Measurements from ENCODE around the gene PTAFR. TPM values are rescaled to one million over a fixed set of nuclear protein-coding genes. Genes with fewer than 3 reads are reported as not detected.

The PTAFR gene
- total RNA-seq, 1 donor from 2014 or later = 0.19 TPM

GRCh38 chr1:28162151-28162550 is 14.3 kb downstream of the PTAFR start:
- DNase-seq (ENCODE audit: low spot score, unreplicated experiment) = no peak
- Mint-ChIP-seq H3K27ac (no peak overlapping the region), H3K9me3 (ENCODE audit: low read depth) (peaks cover 4% of the 10 kb centered on the region), H3K4me1 (ENCODE audit: low read depth) (peaks cover 6% of the 10 kb centered on the region), H3K4me3 (ENCODE audit: low read depth) (no peak overlapping the region), H3K27me3 (no peaks in the 10 kb centered on the region), H3K36me3 (ENCODE audit: insufficient read depth) (no peaks in the 10 kb centered on the region)
- TF ChIP-seq, protein P1, sequence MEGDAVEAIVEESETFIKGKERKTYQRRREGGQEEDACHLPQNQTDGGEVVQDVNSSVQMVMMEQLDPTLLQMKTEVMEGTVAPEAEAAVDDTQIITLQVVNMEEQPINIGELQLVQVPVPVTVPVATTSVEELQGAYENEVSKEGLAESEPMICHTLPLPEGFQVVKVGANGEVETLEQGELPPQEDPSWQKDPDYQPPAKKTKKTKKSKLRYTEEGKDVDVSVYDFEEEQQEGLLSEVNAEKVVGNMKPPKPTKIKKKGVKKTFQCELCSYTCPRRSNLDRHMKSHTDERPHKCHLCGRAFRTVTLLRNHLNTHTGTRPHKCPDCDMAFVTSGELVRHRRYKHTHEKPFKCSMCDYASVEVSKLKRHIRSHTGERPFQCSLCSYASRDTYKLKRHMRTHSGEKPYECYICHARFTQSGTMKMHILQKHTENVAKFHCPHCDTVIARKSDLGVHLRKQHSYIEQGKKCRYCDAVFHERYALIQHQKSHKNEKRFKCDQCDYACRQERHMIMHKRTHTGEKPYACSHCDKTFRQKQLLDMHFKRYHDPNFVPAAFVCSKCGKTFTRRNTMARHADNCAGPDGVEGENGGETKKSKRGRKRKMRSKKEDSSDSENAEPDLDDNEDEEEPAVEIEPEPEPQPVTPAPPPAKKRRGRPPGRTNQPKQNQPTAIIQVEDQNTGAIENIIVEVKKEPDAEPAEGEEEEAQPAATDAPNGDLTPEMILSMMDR (IDR thresholded peaks at IDR 0.05; ENCODE audit: unreplicated experiment) = no peak

GRCh38 chr1:28161751-28162150 is 14.7 kb downstream of the PTAFR start:
- peaks cover 4% of the 10 kb centered on the region for H3K9me3 Mint-ChIP-seq (ENCODE audit: low read depth)
- H3K36me3 Mint-ChIP-seq (ENCODE audit: insufficient read depth) = no peaks in the 10 kb centered on the region
- H3K27ac Mint-ChIP-seq = peak overlapping the region; percentile 4
- no peaks in the 10 kb centered on the region for H3K27me3 Mint-ChIP-seq
- peaks cover 6% of the 10 kb centered on the region for H3K4me1 Mint-ChIP-seq (ENCODE audit: low read depth)
- DNase-seq (ENCODE audit: low spot score, unreplicated experiment) = no peak
- H3K4me3 Mint-ChIP-seq (ENCODE audit: low read depth) = no peak overlapping the region
- TF ChIP-seq, protein P1 (IDR thresholded peaks at IDR 0.05; ENCODE audit: unreplicated experiment) = no peak

DNA sequence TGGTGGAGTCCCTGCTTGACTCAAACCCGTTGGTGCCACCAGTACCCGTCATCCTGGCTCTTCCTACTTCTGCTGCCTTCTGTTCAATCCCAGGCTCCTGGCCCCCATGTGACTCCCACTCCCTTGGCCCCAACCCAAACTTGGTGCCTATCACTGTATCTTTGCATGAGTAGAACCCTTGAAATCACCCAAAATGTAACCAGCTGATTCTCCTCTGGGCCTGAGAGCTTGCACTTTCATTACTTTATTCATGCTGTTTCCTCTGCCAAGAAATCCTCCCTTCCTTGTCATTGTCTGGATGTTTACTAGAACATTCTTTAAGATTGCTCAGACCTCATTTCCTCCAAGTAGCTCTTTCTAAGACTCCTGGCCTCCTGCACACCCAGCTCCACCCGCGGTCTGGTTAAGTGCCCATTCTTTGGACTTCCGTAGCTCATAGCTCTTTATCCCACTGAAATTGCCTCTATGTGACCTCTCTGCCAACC is 15.7 kb downstream of the PTAFR start:
- H3K27ac Mint-ChIP-seq = no peak overlapping the region
- H3K4me1 Mint-ChIP-seq (ENCODE audit: low read depth) = peaks cover 6% of the 10 kb centered on the region
- DNase-seq (ENCODE audit: low spot score, unreplicated experiment) = no peak
- H3K9me3 Mint-ChIP-seq (ENCODE audit: low read depth) = peaks cover under 1% of the 10 kb centered on the region
- H3K4me3 Mint-ChIP-seq (ENCODE audit: low read depth) = no peak overlapping the region
- TF ChIP-seq, protein P1 (IDR thresholded peaks at IDR 0.05; ENCODE audit: unreplicated experiment) = no peak
- no peaks in the 10 kb centered on the region for H3K36me3 Mint-ChIP-seq (ENCODE audit: insufficient read depth)
- H3K27me3 Mint-ChIP-seq = no peaks in the 10 kb centered on the region

- no peaks in the 10 kb centered on the region for H3K9me3 Mint-ChIP-seq (ENCODE audit: low read depth)
- DNase-seq (ENCODE audit: low spot score, unreplicated experiment) = no peak
- H3K4me1 Mint-ChIP-seq (ENCODE audit: low read depth) = peaks cover 6% of the 10 kb centered on the region
- H3K27ac Mint-ChIP-seq = no peak overlapping the region
- no peaks in the 10 kb centered on the region for H3K27me3 Mint-ChIP-seq
- no peak overlapping the region for H3K4me3 Mint-ChIP-seq (ENCODE audit: low read depth)
- TF ChIP-seq, protein P1 (IDR thresholded peaks at IDR 0.05; ENCODE audit: unreplicated experiment) = no peak
- H3K36me3 Mint-ChIP-seq (ENCODE audit: insufficient read depth) = no peaks in the 10 kb centered on the region
These were observed 16.8 kb downstream of the PTAFR start for GRCh38 chr1:28159680-28160079.

DNA sequence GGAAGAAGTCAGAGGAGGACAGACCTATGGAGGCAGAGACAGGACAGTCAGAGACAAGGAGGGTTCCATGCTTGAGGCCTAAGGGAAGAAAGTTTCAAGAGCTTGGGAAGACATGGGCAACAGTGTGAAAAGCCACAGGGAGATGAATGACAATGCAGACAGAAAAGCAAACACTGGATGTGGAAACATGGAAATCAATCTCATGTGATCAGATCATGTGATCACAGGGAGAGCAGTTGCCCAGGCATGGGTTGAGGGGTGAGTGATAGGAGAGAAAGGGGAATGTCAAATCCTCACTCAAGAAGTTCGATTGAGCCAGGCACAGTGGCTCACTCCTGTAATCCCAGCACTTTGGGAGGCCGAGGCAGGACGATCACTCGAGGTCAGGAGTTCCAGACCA is 17.2 kb downstream of the PTAFR start:
- TF ChIP-seq, protein P1 (IDR thresholded peaks at IDR 0.05; ENCODE audit: unreplicated experiment) = no peak
- Mint-ChIP-seq H3K27ac (no peak overlapping the region), H3K27me3 (no peaks in the 10 kb centered on the region), H3K36me3 (ENCODE audit: insufficient read depth) (no peaks in the 10 kb centered on the region), H3K4me3 (ENCODE audit: low read depth) (no peak overlapping the region), H3K4me1 (ENCODE audit: low read depth) (peaks cover 6% of the 10 kb centered on the region), H3K9me3 (ENCODE audit: low read depth) (no peaks in the 10 kb centered on the region)
- no peak for DNase-seq (ENCODE audit: low spot score, unreplicated experiment)
